ENCODE data around the gene SKI.

Gene SKI

DNA sequence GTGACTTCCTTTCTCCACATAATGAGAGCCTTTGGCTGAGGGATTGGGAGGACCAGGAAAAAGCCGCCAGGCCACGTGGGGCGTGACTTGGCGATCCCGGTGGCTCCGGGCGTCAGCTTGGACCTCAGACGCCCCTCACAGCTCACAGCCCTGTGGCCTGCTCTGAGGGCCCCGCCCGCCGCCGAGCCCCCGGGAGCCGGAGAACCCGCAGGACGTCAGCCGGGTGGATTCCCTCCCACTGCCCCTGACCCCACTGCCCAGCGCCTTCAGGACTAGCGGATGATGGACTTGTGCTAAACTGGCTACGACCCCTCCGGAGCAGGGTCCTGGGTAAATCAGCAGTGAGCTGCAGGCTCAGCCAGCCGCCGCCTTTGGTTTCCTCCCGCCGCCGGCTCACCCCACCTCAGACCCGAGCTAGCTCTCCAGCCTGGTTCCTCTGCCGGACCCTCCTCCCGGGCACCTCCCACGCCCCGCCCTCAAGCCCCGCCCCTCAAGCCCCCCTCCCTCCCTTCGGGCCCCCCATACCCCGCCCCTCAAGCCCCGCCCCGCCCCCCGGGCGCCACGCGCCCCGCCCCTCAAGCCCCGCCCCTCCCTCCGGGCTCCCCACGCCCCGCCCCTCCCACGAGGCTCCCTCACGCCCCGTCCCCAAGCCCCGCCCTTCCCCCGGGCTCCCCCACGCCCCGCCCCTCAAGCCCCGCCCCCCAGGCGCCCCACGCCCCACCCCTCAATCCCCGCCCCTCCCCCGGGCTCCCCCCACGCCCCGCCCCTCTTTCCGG lies 23.5 kb upstream of the SKI start:
- in situ Hi-C loops (cut with HindIII; ENCODE audit: low pct_ligation_motif_present, low pct_unique_long_range_greater_than_20kb, low sequenced_read_pairs): loop anchor here (25.0 kb wide), 1 partner anchor 183 kb away; the partner anchor contains the start of genes MORN1 and RER1
- peak; percentile 63 for DNase-seq

GRCh38 chr1:2205191-2205952 lies 22.7 kb upstream of the SKI start:
- in situ Hi-C loops (cut with HindIII; ENCODE audit: low pct_ligation_motif_present, low pct_unique_long_range_greater_than_20kb, low sequenced_read_pairs): loop anchor here (25.0 kb wide), 1 partner anchor 182 kb away; the partner anchor contains the start of genes MORN1 and RER1
- DNase-seq: peak; percentile 81

DNA sequence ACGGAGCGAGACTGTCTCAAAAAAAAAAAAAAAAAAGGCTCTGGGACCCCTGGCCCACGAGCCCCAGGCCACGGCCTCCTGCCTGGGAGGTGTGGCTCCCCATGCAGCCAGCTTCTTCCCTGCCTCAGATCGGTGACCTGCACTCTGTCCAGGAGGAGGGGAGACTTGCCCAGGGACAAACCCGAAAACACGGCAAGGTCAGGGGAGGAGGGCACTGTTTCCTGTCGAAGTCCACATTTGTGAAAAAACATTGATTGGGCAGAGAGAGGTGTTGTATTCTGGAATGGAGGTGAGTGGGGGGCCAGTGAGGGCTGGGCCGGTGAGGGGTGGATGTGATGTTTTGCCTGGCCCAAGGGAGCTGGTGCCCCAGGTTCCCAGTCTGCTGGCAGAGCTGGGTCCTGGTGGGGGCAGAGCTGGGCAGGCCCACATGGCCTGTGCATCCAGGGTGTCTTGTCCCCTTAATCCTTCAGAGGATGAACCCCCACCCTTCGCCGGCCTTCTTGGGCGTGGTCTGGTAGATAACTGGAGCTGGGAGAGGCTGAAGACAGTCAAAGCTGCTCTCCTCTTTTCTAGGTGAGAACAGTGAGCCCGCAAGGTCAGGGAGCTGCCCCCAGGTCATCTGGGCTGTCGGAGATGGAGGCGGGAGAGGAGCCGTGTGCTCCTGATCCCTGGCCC lies 21.2 kb upstream of the SKI start:
- no peak for DNase-seq
- in situ Hi-C loops (cut with HindIII; ENCODE audit: low pct_ligation_motif_present, low pct_unique_long_range_greater_than_20kb, low sequenced_read_pairs): loop anchor here (25.0 kb wide), 1 partner anchor 180 kb away; the partner anchor contains the start of genes MORN1 and RER1

DNA sequence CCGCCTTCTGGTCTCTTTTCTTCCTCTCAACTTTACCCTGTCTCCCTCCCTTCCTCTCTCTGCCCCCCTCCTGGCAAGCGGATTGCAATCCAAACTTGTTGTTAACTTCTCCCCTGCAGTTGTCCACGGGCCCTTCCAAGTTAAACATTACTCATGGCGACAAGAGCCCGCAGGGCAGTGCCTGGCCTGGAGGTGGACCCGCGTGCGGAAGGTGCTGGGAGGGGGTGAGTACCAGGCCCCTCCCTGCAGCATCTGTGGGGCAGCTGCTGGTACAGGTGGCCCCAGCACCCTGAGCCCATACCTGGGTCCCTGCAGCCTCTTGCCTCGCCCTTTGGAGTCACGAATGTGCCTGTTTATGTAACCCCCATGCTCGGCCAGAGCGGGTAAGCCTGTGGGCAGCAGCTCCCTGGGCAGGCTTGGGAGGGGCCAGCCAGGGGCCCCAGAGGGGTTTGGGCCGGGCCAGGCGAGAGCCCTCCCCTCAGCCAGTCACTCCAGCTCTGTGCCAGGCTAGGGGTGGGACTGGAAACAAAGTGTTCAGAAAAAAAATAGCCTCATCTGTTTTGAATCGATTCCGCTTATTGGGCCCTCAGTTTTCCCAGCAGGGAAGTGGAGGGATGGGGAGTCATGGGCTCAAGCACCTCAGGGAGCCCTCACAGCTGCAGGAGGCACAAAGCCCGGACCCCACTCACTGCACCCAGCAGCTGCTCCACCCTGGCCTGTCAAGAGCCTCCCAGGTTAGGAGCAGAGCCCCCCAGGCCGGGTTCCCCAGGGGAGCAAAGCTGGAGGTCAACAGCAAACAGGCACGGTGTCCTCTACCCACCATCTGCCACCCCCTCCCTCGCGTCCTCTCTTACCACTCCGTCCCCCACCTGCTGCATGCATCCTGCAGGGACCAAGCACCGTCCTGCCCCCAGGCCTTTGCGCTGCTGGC lies 19.5 kb upstream of the SKI start:
- in situ Hi-C loops (cut with HindIII; ENCODE audit: low pct_ligation_motif_present, low pct_unique_long_range_greater_than_20kb, low sequenced_read_pairs): loop anchor here (25.0 kb wide), 1 partner anchor 179 kb away; the partner anchor contains the start of genes MORN1 and RER1
- DNase-seq: peak; percentile 87

DNA sequence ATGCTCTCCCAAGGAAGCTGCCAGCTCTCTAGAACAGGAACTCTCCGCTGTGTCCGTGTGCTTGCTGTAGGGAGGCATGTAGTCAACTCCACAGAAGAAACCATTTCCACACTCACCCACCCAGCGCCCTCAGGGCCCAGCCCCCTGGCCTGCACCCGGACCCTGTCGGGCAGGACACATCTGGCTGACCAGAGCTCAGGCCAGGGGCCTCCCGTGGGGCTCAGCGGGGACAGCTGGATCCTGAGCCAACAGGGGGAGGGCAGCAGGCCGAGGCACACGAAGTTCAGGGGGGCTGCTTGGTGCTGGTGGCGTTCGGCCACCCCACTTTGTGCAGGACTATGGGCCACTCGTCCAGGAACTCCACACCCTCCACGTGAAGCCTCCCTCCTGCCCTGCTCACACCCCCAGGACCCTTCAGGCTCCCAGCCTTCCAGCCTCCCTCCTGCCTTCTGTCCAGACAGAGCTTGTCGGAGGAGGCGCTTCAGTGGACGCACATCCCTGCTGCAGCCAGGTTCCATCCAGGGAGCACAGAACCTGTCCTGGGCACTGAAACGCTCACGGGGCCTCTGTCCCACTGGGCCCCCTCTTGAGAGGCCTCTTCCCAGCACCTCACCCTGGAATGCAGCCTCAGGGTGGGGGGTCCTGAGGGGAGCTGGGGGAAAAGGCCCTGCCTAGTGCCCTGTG lies 18.6 kb upstream of the SKI start:
- in situ Hi-C loops (cut with HindIII; ENCODE audit: low pct_ligation_motif_present, low pct_unique_long_range_greater_than_20kb, low sequenced_read_pairs): loop anchor here (25.0 kb wide), 1 partner anchor 178 kb away; the partner anchor contains the start of genes MORN1 and RER1
- no peak for DNase-seq

GRCh38 chr1:2210084-2210653 lies 17.9 kb upstream of the SKI start:
- in situ Hi-C loops (cut with HindIII; ENCODE audit: low pct_ligation_motif_present, low pct_unique_long_range_greater_than_20kb, low sequenced_read_pairs): loop anchor here (25.0 kb wide), 1 partner anchor 177 kb away; the partner anchor contains the start of genes MORN1 and RER1
- no peak for DNase-seq

- in situ Hi-C loops (cut with HindIII; ENCODE audit: low pct_ligation_motif_present, low pct_unique_long_range_greater_than_20kb, low sequenced_read_pairs): loop anchor here (25.0 kb wide), 1 partner anchor 177 kb away; the partner anchor contains the start of genes MORN1 and RER1
- no peak for DNase-seq
Measured at GRCh38 chr1:2210786-2211185, 17.3 kb upstream of the SKI start.

- in situ Hi-C loops (cut with HindIII; ENCODE audit: low pct_ligation_motif_present, low pct_unique_long_range_greater_than_20kb, low sequenced_read_pairs): loop anchor here (25.0 kb wide), 1 partner anchor 175 kb away; the partner anchor contains the start of genes MORN1 and RER1
- DNase-seq: no peak
Measured at GRCh38 chr1:2212274-2212531, 15.9 kb upstream of the SKI start.

- in situ Hi-C loops (cut with HindIII; ENCODE audit: low pct_ligation_motif_present, low pct_unique_long_range_greater_than_20kb, low sequenced_read_pairs): loop anchor here (25.0 kb wide), 1 partner anchor 174 kb away; the partner anchor contains the start of genes MORN1 and RER1
- peak; percentile 89 for DNase-seq
Measured at GRCh38 chr1:2212532-2213491, 15.3 kb upstream of the SKI start.

GRCh38 chr1:2213576-2214505 lies 14.3 kb upstream of the SKI start:
- no peak for DNase-seq
- in situ Hi-C loops (cut with HindIII; ENCODE audit: low pct_ligation_motif_present, low pct_unique_long_range_greater_than_20kb, low sequenced_read_pairs): loop anchor here (25.0 kb wide), 1 partner anchor 173 kb away; the partner anchor contains the start of genes MORN1 and RER1

DNA sequence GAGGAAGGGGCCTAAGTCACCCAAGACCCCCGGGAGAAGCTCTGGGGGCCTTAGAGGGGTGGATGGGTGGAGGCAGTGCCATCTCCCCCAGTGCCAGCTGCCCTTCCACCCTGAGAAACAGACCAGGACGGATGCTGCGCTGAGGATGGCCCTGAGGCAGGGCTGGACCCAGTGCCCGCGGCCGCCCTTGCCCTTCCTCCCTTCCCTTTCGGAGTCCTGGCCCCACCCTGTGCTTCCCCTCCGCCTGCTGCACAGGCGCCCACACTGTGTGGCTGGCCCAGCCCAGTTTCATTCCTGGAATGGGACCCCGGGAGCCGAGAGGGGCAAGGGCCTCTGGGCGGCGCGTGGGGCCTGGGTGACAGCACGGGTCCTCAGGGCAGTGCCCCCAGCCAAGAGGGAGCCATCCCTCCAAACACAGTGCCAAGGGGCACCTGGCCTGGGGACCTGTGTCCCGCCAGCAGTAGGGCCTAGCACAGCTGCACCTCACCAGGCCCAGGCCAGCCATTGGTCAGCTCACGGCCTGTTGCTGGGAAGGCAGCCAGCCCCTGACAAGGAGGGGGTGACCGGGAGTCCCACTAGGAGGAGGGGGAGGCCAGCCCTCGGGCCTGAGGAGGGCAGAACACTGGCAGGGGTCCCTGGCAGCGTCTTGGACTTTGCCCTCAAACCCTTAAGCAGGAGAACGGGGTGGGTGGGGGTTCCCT lies 13.4 kb upstream of the SKI start:
- DNase-seq: no peak
- in situ Hi-C loops (cut with HindIII; ENCODE audit: low pct_ligation_motif_present, low pct_unique_long_range_greater_than_20kb, low sequenced_read_pairs): loop anchor here (25.0 kb wide), 1 partner anchor 173 kb away; the partner anchor contains the start of genes MORN1 and RER1

DNA sequence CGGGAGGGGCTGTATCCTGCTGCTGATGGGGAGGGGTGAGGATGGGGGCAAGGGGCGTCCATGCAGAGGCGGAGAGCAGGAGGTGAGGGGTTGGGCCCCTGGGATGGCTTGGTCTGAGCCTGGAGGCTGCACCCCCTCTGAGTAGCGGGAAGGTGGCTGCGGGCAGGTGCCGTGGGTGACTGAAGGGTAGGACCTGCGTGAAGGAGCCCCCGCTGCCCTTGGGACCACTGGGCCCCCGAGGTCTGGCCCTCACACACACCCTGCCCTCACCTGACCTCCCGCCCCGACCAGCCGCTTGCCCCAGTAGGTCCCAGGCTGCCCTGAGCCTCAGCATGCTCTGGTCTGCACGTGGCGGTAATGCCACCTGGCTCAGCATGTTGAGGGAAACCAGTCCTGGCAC lies 12.8 kb upstream of the SKI start:
- DNase-seq: no peak
- in situ Hi-C loops (cut with HindIII; ENCODE audit: low pct_ligation_motif_present, low pct_unique_long_range_greater_than_20kb, low sequenced_read_pairs): loop anchor here (25.0 kb wide), 1 partner anchor 172 kb away; the partner anchor contains the start of genes MORN1 and RER1

DNA sequence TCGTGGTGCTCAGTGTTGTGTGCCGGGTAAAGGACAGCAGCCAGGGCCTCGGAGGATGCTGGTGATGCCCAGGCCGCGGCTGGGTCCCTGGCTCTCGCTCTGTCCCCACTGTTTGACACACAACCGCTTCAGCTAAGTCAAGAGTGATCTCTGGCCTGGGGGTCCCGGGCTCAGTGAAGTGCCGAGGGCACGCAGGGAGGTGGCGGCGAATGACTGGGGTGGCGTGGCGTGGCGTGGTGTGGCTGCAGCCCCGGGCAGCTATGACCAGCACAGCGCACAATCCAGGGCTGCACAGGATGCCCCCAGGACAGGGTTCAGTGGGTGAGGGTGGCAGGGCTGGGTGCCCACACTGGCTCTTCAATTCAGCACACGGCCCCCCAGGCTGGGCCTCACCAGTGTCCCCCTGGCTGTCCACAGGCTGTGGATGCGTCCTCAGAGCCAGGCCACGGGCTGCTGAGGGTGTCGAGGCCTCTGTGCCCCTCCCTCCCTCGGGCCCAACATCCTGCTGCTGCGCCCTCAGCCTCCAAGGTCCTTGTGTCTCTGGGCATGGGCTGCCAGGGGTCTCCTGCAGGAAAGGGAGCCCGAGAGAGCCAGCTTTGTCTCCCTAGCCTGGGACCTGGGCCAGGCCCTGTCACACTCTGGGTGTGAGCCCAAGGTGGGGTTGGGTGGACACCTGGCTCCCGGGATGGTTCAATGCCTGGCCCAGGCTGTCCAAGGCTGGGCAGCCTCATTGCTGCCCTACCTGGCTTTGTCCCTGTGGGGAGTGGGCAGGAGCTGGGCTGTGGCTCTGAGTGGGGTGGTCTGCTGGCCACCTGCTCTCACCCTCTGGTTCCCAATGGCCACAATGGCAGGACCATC lies 12.0 kb upstream of the SKI start:
- in situ Hi-C loops (cut with HindIII; ENCODE audit: low pct_ligation_motif_present, low pct_unique_long_range_greater_than_20kb, low sequenced_read_pairs): loop anchor here (25.0 kb wide), 1 partner anchor 171 kb away; the partner anchor contains the start of genes MORN1 and RER1
- DNase-seq: no peak

Data from ACHN (cell line).